Neural crest cell (in vitro differentiated cells): ENCODE data around the gene ZG16B. TPM values are rescaled to one million over a fixed set of nuclear protein-coding genes. Genes with fewer than 3 reads are reported as not detected.

Experiments
- DNase-seq: peaks from one replicate; pipeline ENCODE4 v3.0.0; 2021; ENCODE audit warnings: low read depth, mixed read lengths, low spot score
- H3K27ac Mint-ChIP-seq: one replicate; pipeline ENCODE4 v1.8.0; 2021; ENCODE audit warnings: mild to moderate bottlenecking, mixed read lengths; ENCODE audit not compliant: unreplicated experiment
- H3K27me3 Mint-ChIP-seq: 2 replicates; pipeline ENCODE4 v1.8.0; 2021; ENCODE audit warnings: low read depth, mild to moderate bottlenecking, mixed read lengths
- H3K36me3 Mint-ChIP-seq: 2 replicates; pipeline ENCODE4 v1.8.0; 2021; ENCODE audit warnings: low read depth, mild to moderate bottlenecking, mixed read lengths
- H3K4me1 Mint-ChIP-seq: 2 replicates; pipeline ENCODE4 v1.8.0; 2021; ENCODE audit warnings: mixed read lengths
- H3K4me3 Mint-ChIP-seq: one replicate; pipeline ENCODE4 v1.8.0; 2021; ENCODE audit warnings: mild to moderate bottlenecking, mixed read lengths
- H3K9me3 Mint-ChIP-seq: 2 replicates; pipeline ENCODE4 v1.8.0; 2021; ENCODE audit warnings: mixed read lengths
- CTCF ChIP-seq: fragments of 200-600 bp; sonication (generic); conservative IDR thresholded peaks from 2 replicates; pipeline ENCODE4 v1.5.0; 2021; ENCODE audit warnings: antibody characterized with exemption, mild to moderate bottlenecking
- total RNA-seq: library from RNA; stranded (reverse); gene quantifications from 2 replicates; pipeline ENCODE4 v1.2.1, GENCODE V29; 2021

ZG16B gene
- total RNA-seq, 1 donor from 2014 or later, result not detected

- H3K9me3 Mint-ChIP-seq, result no peaks in the 10 kb centered on the region
- peaks cover 37% of the 10 kb centered on the region for H3K27me3 Mint-ChIP-seq
- H3K27ac Mint-ChIP-seq, result no peak overlapping the region
- H3K4me1 Mint-ChIP-seq, result peaks cover 1% of the 10 kb centered on the region
- DNase-seq, result peak; percentile 32
- H3K4me3 Mint-ChIP-seq, result no peak overlapping the region
- TF ChIP-seq CTCF, result peak; percentile 53
- H3K36me3 Mint-ChIP-seq, result no peaks in the 10 kb centered on the region
These were observed 12.4 kb downstream of the ZG16B start for GRCh38 chr16:2842340-2843000.

- Mint-ChIP-seq H3K4me1 (no peaks in the 10 kb centered on the region), H3K4me3 (no peak overlapping the region), H3K27ac (no peak overlapping the region), H3K27me3 (peaks cover 28% of the 10 kb centered on the region), H3K9me3 (no peaks in the 10 kb centered on the region), H3K36me3 (no peaks in the 10 kb centered on the region)
- no peak for DNase-seq
- no peak for TF ChIP-seq CTCF
These were observed 13.4 kb downstream of the ZG16B start for GRCh38 chr16:2843526-2843925.

- Mint-ChIP-seq H3K27ac (no peak overlapping the region), H3K9me3 (no peaks in the 10 kb centered on the region), H3K4me1 (no peaks in the 10 kb centered on the region), H3K27me3 (peaks cover 31% of the 10 kb centered on the region), H3K4me3 (no peak overlapping the region), H3K36me3 (no peaks in the 10 kb centered on the region)
- TF ChIP-seq CTCF, result no peak
- no peak for DNase-seq
These were observed 15.0 kb downstream of the ZG16B start for GRCh38 chr16:2845116-2845515.

GRCh38 chr16:2846511-2847310 is 16.6 kb downstream of the ZG16B start:
- Mint-ChIP-seq H3K4me1 (no peaks in the 10 kb centered on the region), H3K27ac (no peak overlapping the region), H3K9me3 (no peaks in the 10 kb centered on the region), H3K27me3 (peaks cover 31% of the 10 kb centered on the region), H3K36me3 (no peaks in the 10 kb centered on the region), H3K4me3 (no peak overlapping the region)
- TF ChIP-seq CTCF, result no peak
- no peak for DNase-seq

GRCh38 chr16:2848933-2849725 is 19.0 kb downstream of the ZG16B start:
- Mint-ChIP-seq H3K27ac (no peak overlapping the region), H3K4me1 (no peaks in the 10 kb centered on the region), H3K9me3 (peaks cover under 1% of the 10 kb centered on the region), H3K36me3 (no peaks in the 10 kb centered on the region), H3K4me3 (no peak overlapping the region), H3K27me3 (peaks cover 22% of the 10 kb centered on the region)
- no peak for TF ChIP-seq CTCF
- no peak for DNase-seq
